Progenitor cell of endocrine pancreas (in vitro differentiated cells): Measurements from ENCODE around the gene LMO7. TPM values are rescaled to one million over a fixed set of nuclear protein-coding genes. Genes with fewer than 3 reads are reported as not detected.

ENCODE experiments used
- DNase-seq: peaks from one replicate; pipeline ENCODE4 v3.0.0; 2021; ENCODE audit warnings: low spot score; ENCODE audit not compliant: unreplicated experiment
- H3K27ac Mint-ChIP-seq: 2 replicates; pipeline ENCODE4 v1.8.0; 2021; ENCODE audit warnings: mild to moderate bottlenecking, moderate library complexity, mixed read lengths
- H3K27me3 Mint-ChIP-seq: 2 replicates; pipeline ENCODE4 v1.8.0; 2021; ENCODE audit warnings: mixed read lengths
- H3K36me3 Mint-ChIP-seq: 2 replicates; pipeline ENCODE4 v1.8.0; 2022; ENCODE audit warnings: mixed read lengths; ENCODE audit not compliant: insufficient read depth
- H3K4me1 Mint-ChIP-seq: 2 replicates; pipeline ENCODE4 v1.8.0; 2021; ENCODE audit warnings: low read depth, mixed read lengths
- H3K4me3 Mint-ChIP-seq: 2 replicates; pipeline ENCODE4 v1.8.0; 2021; ENCODE audit warnings: low read depth, mild to moderate bottlenecking, moderate library complexity, mixed read lengths
- H3K9me3 Mint-ChIP-seq: 2 replicates; pipeline ENCODE4 v1.8.0; 2021; ENCODE audit warnings: low read depth, mixed read lengths
- CTCF ChIP-seq: fragments of 200-600 bp; sonication (generic); IDR thresholded peaks from one replicate; pipeline ENCODE4 v1.5.0; 2021; ENCODE audit warnings: antibody characterized with exemption, mild to moderate bottlenecking; ENCODE audit not compliant: unreplicated experiment
- total RNA-seq: library from RNA; stranded (reverse); gene quantifications from 2 replicates; pipeline ENCODE4 v1.2.1, GENCODE V29; 2021

LMO7 gene
- total RNA-seq, 1 donor from 2014 or later = 15.0 TPM

GRCh38 chr13:75682326-75682725 is 46.2 kb downstream of the LMO7 start:
- Mint-ChIP-seq H3K4me1 (no peaks in the 10 kb centered on the region), H3K27me3 (no peaks in the 10 kb centered on the region), H3K27ac (no peak overlapping the region), H3K9me3 (peaks cover 11% of the 10 kb centered on the region), H3K4me3 (no peak overlapping the region), H3K36me3 (peaks cover 4% of the 10 kb centered on the region)
- no peak for DNase-seq
- no peak for TF ChIP-seq CTCF

- Mint-ChIP-seq H3K9me3 (peaks cover 6% of the 10 kb centered on the region), H3K36me3 (peaks cover 1% of the 10 kb centered on the region), H3K27ac (no peak overlapping the region), H3K4me1 (no peaks in the 10 kb centered on the region), H3K4me3 (no peak overlapping the region), H3K27me3 (no peaks in the 10 kb centered on the region)
- no peak for DNase-seq
- TF ChIP-seq CTCF = no peak
Measured at GRCh38 chr13:75685239-75685697, 49.1 kb downstream of the LMO7 start.

GRCh38 chr13:75687150-75687763 is 51.1 kb downstream of the LMO7 start:
- H3K27ac Mint-ChIP-seq = no peak overlapping the region
- H3K4me1 Mint-ChIP-seq = peaks cover 2% of the 10 kb centered on the region
- H3K4me3 Mint-ChIP-seq = no peak overlapping the region
- H3K36me3 Mint-ChIP-seq = no peaks in the 10 kb centered on the region
- H3K9me3 Mint-ChIP-seq = no peaks in the 10 kb centered on the region
- peak; percentile 70 for TF ChIP-seq CTCF
- H3K27me3 Mint-ChIP-seq = no peaks in the 10 kb centered on the region
- DNase-seq = no peak

GRCh38 chr13:75689686-75690085 is 53.6 kb downstream of the LMO7 start:
- Mint-ChIP-seq H3K9me3 (no peaks in the 10 kb centered on the region), H3K4me3 (no peak overlapping the region), H3K36me3 (no peaks in the 10 kb centered on the region), H3K27me3 (no peaks in the 10 kb centered on the region), H3K27ac (no peak overlapping the region), H3K4me1 (peaks cover 10% of the 10 kb centered on the region)
- no peak for DNase-seq
- no peak for TF ChIP-seq CTCF

GRCh38 chr13:75690607-75691006 is 54.5 kb downstream of the LMO7 start:
- Mint-ChIP-seq H3K27ac (no peak overlapping the region), H3K9me3 (no peaks in the 10 kb centered on the region), H3K4me3 (no peak overlapping the region), H3K36me3 (no peaks in the 10 kb centered on the region), H3K4me1 (peaks cover 12% of the 10 kb centered on the region), H3K27me3 (no peaks in the 10 kb centered on the region)
- no peak for TF ChIP-seq CTCF
- DNase-seq = no peak
